ENCODE measurements around the gene B3GALT4. TPM values are rescaled to one million over a fixed set of nuclear protein-coding genes. Genes with fewer than 3 reads are reported as not detected.
"Not testable (repeated sequence)": the region's sequence is repeated elsewhere in the genome, so short reads cannot be mapped to it uniquely, and the experiment has no call there.

Gene B3GALT4
- total RNA-seq, 3 donors from 2014 or later (not counting 1 experiment from before 2014, with no cell fraction given): 22.7 to 24.1 (median 23.1) TPM

- H3K4me1 Mint-ChIP-seq: peaks cover 22 to 37% of the 10 kb centered on the region in 2 donors
- ATAC-seq (no peak), DNase-seq (no peak)
- Histone ChIP-seq H3K27ac (ENCODE audit: low read length) (no peak overlapping the region), H3K4me3 (ENCODE audit: low read length) (no peak overlapping the region), H3K36me3 (ENCODE audit: control insufficient read depth, insufficient read depth, low read length) (peaks cover 17% of the 10 kb centered on the region), H3K4me1 (ENCODE audit: control insufficient read depth, insufficient read depth, low read length) (peaks cover 27% of the 10 kb centered on the region), H3K27me3 (ENCODE audit: control insufficient read depth, insufficient read depth, low read length) (no peaks in the 10 kb centered on the region), H3K9me3 (ENCODE audit: control insufficient read depth, insufficient read depth, low read length) (no peaks in the 10 kb centered on the region)
- H3K4me3 Mint-ChIP-seq: no peak overlapping the region
- no peak overlapping the region for H3K27ac Mint-ChIP-seq
- no peak for TF ChIP-seq CTCF (IDR thresholded peaks at IDR 0.05)
- H3K27me3 Mint-ChIP-seq (ENCODE audit: low read depth in 2 of 2): no peaks in the 10 kb centered on the region
- intact Hi-C loops (cut with micrococcal nuclease): no loop called here
- H3K9me3 Mint-ChIP-seq: no peaks in the 10 kb centered on the region
- H3K36me3 Mint-ChIP-seq: no peaks in the 10 kb centered on the region
Observed at GRCh38 chr6:33252759-33253158, 24.2 kb upstream of the B3GALT4 start.

- no peak overlapping the region for H3K27ac ChIP-seq (ENCODE audit: low read length)
- peaks cover 12% of the 10 kb centered on the region for H3K4me1 ChIP-seq (ENCODE audit: control insufficient read depth, insufficient read depth, low read length)
- intact Hi-C loops (cut with micrococcal nuclease): no loop called here
- H3K4me3 ChIP-seq (ENCODE audit: low read length): no peak overlapping the region
- H3K4me1 Mint-ChIP-seq: peaks cover 12 to 19% of the 10 kb centered on the region in 2 donors
- peaks cover 23% of the 10 kb centered on the region for H3K36me3 ChIP-seq (ENCODE audit: control insufficient read depth, insufficient read depth, low read length)
- no peaks in the 10 kb centered on the region for H3K27me3 ChIP-seq (ENCODE audit: control insufficient read depth, insufficient read depth, low read length)
- no peak for ATAC-seq
- no peaks in the 10 kb centered on the region for H3K9me3 ChIP-seq (ENCODE audit: control insufficient read depth, insufficient read depth, low read length)
- WGBS (ENCODE audit: insufficient coverage): 97% methylated on average over 3 of the region's 4 CpGs
- no peaks in the 10 kb centered on the region for H3K36me3 Mint-ChIP-seq
- H3K4me3 Mint-ChIP-seq: no peak overlapping the region
- no peak for TF ChIP-seq CTCF (IDR thresholded peaks at IDR 0.05)
- DNase-seq: no peak
- H3K27me3 Mint-ChIP-seq (ENCODE audit: low read depth in 2 of 2): no peaks in the 10 kb centered on the region
- no peak overlapping the region for H3K27ac Mint-ChIP-seq
- no peaks in the 10 kb centered on the region for H3K9me3 Mint-ChIP-seq
Observed at GRCh38 chr6:33254591-33254990, 22.3 kb upstream of the B3GALT4 start.

- no peaks in the 10 kb centered on the region for H3K27me3 ChIP-seq (ENCODE audit: control insufficient read depth, insufficient read depth, low read length)
- H3K36me3 ChIP-seq (ENCODE audit: control insufficient read depth, insufficient read depth, low read length): peaks cover 40% of the 10 kb centered on the region
- no peak overlapping the region for H3K4me3 Mint-ChIP-seq
- WGBS (ENCODE audit: insufficient coverage): 98% methylated on average over 5 of the region's 5 CpGs
- ATAC-seq (no peak), DNase-seq (no peak)
- H3K4me1 ChIP-seq (ENCODE audit: control insufficient read depth, insufficient read depth, low read length): no peaks in the 10 kb centered on the region
- H3K36me3 Mint-ChIP-seq: peaks cover 9% of the 10 kb centered on the region
- intact Hi-C loops (cut with micrococcal nuclease): no loop called here
- H3K27me3 Mint-ChIP-seq (ENCODE audit: low read depth in 2 of 2): no peaks in the 10 kb centered on the region
- H3K4me3 ChIP-seq (ENCODE audit: low read length): no peak overlapping the region
- H3K27ac ChIP-seq (ENCODE audit: low read length): no peak overlapping the region
- H3K9me3 ChIP-seq (ENCODE audit: control insufficient read depth, insufficient read depth, low read length): no peaks in the 10 kb centered on the region
- TF ChIP-seq CTCF (IDR thresholded peaks at IDR 0.05): no peak
- peaks cover 0 to 6% of the 10 kb centered on the region in 2 donors for H3K4me1 Mint-ChIP-seq
- no peak overlapping the region for H3K27ac Mint-ChIP-seq
- no peaks in the 10 kb centered on the region for H3K9me3 Mint-ChIP-seq
Observed at GRCh38 chr6:33259032-33259431, 17.9 kb upstream of the B3GALT4 start.

- H3K27ac ChIP-seq (ENCODE audit: low read length); H3K27ac Mint-ChIP-seq; intact Hi-C loops (cut with micrococcal nuclease); DNase-seq; H3K4me1 ChIP-seq (ENCODE audit: control insufficient read depth, insufficient read depth, low read length); H3K4me1 Mint-ChIP-seq; H3K27me3 ChIP-seq (ENCODE audit: control insufficient read depth, insufficient read depth, low read length); H3K4me3 Mint-ChIP-seq; H3K9me3 Mint-ChIP-seq; ATAC-seq; H3K4me3 ChIP-seq (ENCODE audit: low read length); H3K27me3 Mint-ChIP-seq (ENCODE audit: low read depth in 2 of 2); H3K9me3 ChIP-seq (ENCODE audit: control insufficient read depth, insufficient read depth, low read length): not testable (repeated sequence)
- peaks cover 60% of the 10 kb centered on the region for H3K36me3 ChIP-seq (ENCODE audit: control insufficient read depth, insufficient read depth, low read length)
- WGBS (ENCODE audit: insufficient coverage): 96% methylated on average over 3 of the region's 3 CpGs
- H3K36me3 Mint-ChIP-seq: peaks cover 13% of the 10 kb centered on the region
Observed at GRCh38 chr6:33262490-33262889, 14.4 kb upstream of the B3GALT4 start.

Data from natural killer cell (primary cell).